GM19324 (cell line): Measurements from ENCODE around the gene PNMT.

Source experiments
- ATAC-seq: cut with Tn5 transposase; IDR thresholded peaks from one replicate; pipeline ENCODE4 v1.9.1; 2021; ENCODE audit warnings: mild to moderate bottlenecking, moderate library complexity; ENCODE audit not compliant: unreplicated experiment, low FRiP score

Gene PNMT

DNA sequence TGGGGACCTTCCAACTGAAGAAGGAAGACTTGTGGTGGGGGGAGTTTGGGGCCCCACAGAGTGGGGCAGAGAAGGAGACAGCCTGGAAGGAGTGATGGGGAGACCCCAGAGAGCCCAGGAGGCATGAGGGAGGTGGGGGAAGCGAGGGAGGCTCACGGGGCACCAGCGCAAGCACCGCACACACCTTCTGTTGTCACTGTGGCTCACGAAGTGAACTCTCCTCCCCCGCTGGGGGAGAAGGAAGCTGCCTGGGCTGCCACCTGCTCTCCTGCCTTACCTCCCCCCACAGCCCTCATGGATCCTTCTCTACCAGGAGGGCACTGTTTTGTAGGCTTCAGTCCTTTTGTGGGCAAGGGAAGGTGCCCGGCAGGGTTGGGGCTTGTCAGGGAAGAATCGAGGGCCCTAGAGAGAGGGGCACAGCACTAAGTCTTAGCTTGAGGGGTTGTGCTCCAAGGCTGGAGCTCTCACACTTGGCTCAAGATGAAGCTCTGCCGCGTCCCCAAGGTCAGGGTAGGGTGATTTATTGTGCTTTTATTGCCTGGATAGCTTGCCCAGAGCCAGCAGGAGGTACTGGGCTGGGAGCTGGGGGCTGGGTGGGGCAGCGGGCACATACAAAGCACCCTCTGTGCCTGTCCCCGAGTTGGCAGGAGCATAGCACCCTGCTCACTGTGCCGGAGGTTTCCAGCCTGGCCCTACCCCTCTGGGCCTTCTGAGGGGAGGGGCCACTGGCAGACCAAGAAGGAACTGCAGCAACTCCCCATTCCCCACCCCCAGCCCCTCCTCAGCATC is 35.9 kb upstream of the PNMT start:
- no peak for ATAC-seq

DNA sequence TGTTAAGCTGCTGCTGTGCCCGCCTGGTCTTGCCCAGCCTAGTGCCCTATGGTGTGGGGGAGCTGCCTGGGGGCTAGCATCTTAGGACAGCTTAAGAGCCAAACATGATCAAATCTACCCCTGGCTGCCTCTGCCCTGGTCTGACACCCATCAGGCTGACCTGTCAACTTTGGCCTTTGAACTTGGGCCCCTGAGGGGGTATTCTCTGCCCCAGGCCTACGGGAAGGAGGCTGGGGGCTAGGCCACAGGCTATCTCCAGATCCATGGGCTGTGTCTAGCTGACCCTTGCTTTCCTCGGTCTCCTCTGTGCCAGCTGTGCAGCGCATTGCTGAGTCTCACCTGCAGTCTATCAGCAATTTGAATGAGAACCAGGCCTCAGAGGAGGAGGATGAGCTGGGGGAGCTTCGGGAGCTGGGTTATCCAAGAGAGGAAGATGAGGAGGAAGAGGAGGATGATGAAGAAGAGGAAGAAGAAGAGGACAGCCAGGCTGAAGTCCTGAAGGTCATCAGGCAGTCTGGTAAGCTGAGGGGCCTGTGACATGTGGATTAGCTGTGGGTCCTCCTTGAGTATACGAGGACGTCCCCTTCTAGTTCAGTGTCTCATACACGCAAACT is 34.6 kb upstream of the PNMT start:
- no peak for ATAC-seq

DNA sequence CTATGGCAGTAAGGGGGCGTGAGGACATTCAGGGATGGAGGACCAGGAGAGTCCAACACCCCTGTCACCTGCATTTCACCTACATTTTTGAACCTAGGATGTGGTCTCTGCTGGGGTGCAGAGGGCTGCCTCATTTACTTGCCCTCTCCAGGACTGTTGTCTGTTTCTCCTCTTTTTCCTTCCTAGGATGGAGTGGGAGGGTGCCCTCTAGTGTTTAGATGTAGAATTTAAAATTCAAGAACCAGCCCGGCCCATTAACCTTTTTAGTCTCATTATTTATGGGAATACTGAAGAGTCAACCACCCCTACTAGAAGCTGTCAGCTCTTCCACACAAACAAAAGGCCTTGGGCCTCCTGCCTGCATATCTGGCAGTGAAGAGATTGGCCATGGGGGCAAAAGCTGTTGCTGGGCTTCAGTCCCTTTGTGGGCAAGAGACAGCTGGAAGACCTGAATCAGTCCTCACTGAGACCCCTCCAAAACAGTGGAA is 33.8 kb upstream of the PNMT start:
- no peak for ATAC-seq

DNA sequence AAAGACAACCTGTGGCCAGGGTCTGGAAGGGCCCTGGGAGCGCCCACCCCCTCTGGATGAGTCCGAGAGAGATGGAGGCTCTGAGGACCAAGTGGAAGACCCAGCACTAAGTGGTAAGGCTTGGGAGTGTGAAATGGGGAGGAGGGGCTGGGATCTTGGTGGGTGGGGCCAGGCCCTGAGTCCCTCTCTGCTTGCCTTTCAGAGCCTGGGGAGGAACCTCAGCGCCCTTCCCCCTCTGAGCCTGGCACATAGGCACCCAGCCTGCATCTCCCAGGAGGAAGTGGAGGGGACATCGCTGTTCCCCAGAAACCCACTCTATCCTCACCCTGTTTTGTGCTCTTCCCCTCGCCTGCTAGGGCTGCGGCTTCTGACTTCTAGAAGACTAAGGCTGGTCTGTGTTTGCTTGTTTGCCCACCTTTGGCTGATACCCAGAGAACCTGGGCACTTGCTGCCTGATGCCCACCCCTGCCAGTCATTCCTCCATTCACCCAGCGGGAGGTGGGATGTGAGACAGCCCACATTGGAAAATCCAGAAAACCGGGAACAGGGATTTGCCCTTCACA is 32.6 kb upstream of the PNMT start:
- no peak for ATAC-seq

- no peak for ATAC-seq
These were observed 31.7 kb upstream of the PNMT start for GRCh38 chr17:39636587-39636926.

GRCh38 chr17:39636927-39637736 is 31.1 kb upstream of the PNMT start, which contains the start of gene STARD3:
Gene STARD3 (plus strand): TSS chr17:39637144. CDS start chr17:39653532, 16,388 bp downstream.
- peak; percentile 76 for ATAC-seq

GRCh38 chr17:39638317-39638716 is 29.9 kb upstream of the PNMT start:
- ATAC-seq: no peak

DNA sequence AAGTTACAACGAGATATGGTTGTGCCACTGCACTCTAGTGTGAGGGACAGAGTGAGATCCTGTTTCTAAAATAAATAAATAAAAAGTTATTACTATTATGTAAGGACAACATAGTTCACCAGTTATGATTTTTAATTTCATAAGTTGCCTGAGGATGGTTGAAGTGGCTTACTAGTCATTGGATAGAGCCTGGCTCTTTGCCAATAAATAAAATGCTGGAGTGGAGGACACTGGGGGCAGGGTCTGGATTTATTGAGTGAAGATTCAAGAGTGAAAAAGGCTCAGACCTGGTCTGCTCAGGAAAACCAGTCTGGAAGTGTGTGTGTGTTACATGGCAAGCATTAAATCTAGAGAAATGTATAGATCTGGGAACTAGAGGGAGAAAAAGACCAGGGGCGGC is 29.2 kb upstream of the PNMT start:
- ATAC-seq: no peak

DNA sequence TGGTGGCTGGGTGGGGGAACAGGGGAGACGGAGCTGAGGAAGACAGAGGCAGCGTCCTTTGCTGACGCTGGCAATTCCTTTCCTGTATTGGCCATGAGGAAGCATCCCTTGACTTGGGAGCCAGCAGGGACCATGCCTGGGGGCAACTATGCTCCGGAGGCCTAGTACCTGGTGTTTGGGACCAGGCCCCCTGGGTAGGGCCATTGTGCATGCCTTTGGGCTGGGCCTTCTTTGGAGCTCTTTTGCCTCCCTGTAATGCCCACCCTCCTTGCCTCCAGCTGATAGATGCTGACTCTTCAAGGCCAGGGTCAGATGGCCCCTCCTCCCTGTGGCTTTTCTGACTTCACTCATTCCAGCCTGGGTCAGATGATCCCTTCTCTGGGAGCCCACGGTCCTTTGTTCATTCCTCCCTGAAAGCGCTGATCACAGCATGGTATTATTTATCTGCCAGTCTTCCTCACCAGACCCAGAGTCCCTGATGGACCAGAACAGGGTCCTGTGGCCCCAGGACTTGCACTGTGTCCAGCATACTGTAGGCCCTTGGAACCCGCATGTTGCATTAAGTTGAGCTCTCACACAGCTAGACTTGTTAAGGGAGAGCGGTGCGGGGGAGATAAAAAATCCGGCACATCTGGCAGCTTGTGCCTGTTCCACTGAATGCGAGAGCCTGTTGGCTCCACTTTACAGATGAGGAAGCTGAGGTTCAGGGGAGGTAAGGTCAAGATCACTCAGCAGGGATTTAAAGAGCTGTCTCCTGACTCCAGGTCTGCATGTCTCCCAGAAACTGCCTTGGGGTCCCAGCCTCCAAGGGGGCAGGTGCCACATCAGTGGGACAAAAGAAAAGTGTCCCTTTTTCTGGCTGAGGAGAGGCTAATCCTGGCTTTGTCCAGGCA is 28.4 kb upstream of the PNMT start:
- ATAC-seq: no peak

GRCh38 chr17:39640591-39641031 is 27.6 kb upstream of the PNMT start:
- no peak for ATAC-seq

GRCh38 chr17:39641097-39641496 is 27.2 kb upstream of the PNMT start:
- no peak for ATAC-seq

DNA sequence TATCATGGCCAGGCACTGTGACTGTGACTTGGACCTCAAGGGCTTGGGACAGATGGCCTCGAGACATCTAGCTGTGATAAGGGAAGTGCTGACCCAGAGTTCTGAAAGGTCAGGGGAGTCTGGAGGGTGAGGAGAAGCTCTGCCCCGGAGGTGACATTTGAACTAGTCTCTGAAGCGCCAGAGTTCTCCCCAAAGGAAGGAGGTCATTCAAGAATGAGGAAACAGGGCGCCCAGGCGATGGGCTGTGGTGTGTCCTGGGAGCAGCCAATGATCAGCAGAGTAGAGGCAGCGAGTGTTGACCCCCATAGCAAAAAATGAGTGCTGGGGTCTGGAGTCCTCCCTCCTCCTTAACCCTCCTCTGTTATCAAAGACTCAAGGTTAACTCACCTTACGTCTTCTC is 26.4 kb upstream of the PNMT start:
- ATAC-seq: no peak

DNA sequence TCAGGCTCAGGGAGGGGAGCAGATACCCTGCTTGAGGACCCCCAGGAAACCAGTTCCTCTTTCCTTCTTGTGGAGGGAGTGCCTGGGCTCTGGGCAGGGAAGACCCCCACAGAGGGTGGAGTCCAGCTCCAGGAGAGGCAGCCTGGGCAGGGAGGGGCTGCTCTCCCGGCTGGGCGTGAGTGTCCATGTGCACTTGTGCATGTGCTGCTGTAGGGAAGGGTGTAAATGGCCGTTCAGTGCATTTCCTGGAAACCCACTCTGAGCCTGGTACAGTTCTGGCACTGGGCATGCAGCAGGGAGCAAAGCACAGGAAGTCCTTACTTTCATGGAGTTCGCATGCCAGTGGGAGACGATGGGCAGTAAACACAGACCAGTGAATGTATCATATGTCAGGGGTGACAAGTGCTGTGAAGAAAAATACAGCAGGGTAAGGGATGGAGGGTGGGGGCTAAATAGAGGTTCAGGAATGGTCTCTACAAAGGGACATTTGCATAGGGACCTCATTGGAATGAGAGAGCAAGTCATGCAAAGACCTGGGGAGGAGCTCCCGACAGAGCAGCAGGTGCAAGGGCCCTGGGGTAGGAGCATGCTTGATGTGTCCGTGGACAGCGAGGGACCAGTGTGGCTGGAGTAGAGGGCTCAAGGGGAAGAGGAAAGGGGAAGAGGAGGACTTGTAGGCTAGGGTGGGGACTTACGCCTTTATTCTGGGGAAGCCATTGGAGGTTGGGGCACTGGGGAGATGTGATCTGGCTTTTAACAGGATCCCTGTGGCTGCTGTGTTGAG is 25.8 kb upstream of the PNMT start:
- ATAC-seq: no peak

DNA sequence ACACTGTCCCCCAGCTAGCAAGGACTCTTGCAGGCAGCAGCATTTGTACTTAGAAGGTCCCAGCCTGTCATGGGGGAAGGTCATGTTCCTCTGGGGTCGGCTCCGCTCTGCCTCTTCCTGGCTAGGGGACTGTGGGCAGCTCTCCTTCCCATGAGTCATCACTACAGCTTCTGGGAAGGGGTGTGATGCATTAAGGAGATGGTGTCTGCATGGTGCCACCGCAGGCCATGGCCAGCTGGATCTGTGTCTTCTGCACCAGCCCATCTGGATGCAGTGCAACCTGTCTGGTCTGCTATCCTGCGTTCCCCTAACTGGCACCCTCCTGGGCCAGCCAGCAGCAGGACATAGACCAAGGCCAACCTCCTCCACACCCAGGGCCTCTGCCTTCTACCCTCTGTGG is 25.0 kb upstream of the PNMT start:
- ATAC-seq: no peak

DNA sequence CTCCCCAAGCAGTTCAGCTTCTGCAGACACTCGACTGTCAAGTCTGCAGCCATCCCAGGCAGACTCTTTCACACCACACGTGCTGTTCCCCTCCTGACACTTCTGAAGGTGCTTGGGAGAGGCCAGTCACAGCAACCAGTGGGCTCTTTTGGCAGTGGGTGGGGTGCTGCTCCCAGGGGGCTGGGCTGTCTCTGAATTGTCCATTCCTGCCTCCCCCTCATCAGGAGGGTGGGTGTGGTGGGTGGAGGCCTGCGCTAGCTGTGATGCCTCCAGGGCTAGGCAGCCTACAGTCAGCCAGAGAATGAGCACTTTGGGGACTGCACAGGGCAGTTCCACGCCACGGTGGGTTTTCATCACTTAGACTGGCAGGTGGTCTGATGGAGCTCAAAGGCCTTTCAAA is 21.0 kb upstream of the PNMT start:
- no peak for ATAC-seq

GRCh38 chr17:39648616-39649366 is 19.5 kb upstream of the PNMT start:
- no peak for ATAC-seq

GRCh38 chr17:39650121-39650579 is 18.1 kb upstream of the PNMT start:
- ATAC-seq: no peak

DNA sequence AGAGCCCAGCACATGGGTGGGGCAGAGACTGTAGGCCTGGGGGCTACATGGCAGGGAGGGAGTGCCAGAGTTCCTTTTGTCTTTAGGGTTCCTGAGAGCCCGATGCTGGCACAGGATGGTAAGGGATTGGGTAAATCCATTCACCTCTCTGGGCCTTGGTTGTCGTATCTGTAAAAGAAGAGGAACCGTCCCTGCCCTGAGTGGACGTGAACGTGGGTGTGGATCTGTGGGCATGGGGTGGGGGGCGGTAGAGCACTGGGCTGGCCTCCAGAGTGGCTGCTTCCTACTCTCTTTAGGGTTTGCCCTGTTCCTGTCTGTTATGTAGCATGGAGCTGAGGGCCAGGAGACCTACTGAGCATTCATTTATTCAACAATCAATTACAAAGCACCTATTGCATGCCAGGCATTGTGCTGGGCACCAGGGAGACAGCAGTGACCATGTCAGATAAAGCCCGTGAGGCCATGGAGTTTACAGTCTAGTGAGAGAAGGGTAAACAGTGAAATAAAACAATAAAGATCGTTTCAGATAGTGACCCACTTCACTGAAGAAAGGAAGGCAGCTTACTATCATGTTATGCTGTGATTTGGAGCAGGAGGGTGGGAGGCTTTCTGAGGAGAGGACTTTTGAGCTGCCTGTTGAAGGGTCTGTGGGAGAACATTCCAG is 16.2 kb upstream of the PNMT start:
- no peak for ATAC-seq
